HCT116 (cell line): ENCODE measurements around the gene HIVEP2.

Source experiments
- ATF3 ChIP-seq: IDR thresholded peaks from 2 replicates; pipeline ENCODE4 v1.6.1; 2012
- POLR2A ChIP-seq: IDR thresholded peaks from 2 replicates; pipeline ENCODE4 v1.7.0; 2011; ENCODE audit warnings: borderline replicate concordance; ENCODE audit not compliant: insufficient read depth, insufficient read length; ENCODE audit errors: extremely low read depth
- POLR2AphosphoS5 ChIP-seq: IDR thresholded peaks from 2 replicates; pipeline ENCODE4 v1.6.1; 2011; ENCODE audit warnings: mild to moderate bottlenecking, low read depth, low read length, moderate library complexity
- SP1 ChIP-seq: IDR thresholded peaks from 2 replicates; pipeline ENCODE4 v1.6.1; 2012; ENCODE audit warnings: low read depth
- SRF ChIP-seq: IDR thresholded peaks from 2 replicates; pipeline ENCODE4 v1.6.1; 2012; ENCODE audit warnings: low read depth
- TF ChIP-seq, protein P1 (sequence below), 3 experiments: fragments of 200-600 bp in 1 of 3; sonication (generic) in 1 of 3; IDR thresholded peaks in 2 of 3; conservative IDR thresholded peaks in 1 of 3; 2 replicates each; pipeline ENCODE4 v1.5.1; 2012 to 2017; ENCODE audit warnings: low read depth in 2 of 3, low read length in 2 of 3, antibody characterized with exemption in 1 of 3, borderline replicate concordance in 1 of 3, control low read depth in 1 of 3, mild to moderate bottlenecking in 1 of 3, mixed read lengths in 1 of 3, mixed run types in 1 of 3, moderate library complexity in 1 of 3; ENCODE audit not compliant: insufficient read depth in 1 of 3

- no peak for TF ChIP-seq SRF
- TF ChIP-seq, protein P1, sequence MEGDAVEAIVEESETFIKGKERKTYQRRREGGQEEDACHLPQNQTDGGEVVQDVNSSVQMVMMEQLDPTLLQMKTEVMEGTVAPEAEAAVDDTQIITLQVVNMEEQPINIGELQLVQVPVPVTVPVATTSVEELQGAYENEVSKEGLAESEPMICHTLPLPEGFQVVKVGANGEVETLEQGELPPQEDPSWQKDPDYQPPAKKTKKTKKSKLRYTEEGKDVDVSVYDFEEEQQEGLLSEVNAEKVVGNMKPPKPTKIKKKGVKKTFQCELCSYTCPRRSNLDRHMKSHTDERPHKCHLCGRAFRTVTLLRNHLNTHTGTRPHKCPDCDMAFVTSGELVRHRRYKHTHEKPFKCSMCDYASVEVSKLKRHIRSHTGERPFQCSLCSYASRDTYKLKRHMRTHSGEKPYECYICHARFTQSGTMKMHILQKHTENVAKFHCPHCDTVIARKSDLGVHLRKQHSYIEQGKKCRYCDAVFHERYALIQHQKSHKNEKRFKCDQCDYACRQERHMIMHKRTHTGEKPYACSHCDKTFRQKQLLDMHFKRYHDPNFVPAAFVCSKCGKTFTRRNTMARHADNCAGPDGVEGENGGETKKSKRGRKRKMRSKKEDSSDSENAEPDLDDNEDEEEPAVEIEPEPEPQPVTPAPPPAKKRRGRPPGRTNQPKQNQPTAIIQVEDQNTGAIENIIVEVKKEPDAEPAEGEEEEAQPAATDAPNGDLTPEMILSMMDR (IDR thresholded peaks at IDR 0.05 in 2 of 3, conservative IDR thresholded peaks at IDR 0.05 in 1 of 3; ENCODE audit: borderline replicate concordance in 1 of 3, insufficient read depth in 1 of 3, low read depth in 2 of 3, low read length in 2 of 3): no peak
- TF ChIP-seq POLR2AphosphoS5: no peak
- no peak for TF ChIP-seq ATF3
- TF ChIP-seq SP1: no peak
- no peak for TF ChIP-seq POLR2A
Measured at GRCh38 chr6:142771162-142771561, 173.8 kb downstream of the HIVEP2 start.
